Neural cell (in vitro differentiated cells): ENCODE results near the gene CSNK1E. TPM values are rescaled to one million over a fixed set of nuclear protein-coding genes. Genes with fewer than 3 reads are reported as not detected.

Source experiments
- H2AFZ ChIP-seq: fragments of 200-600, 300-800 bp; sonication (generic), shearing (Covaris generic); 2 replicates; pipeline ENCODE4 v1.6.0; 2014; ENCODE audit warnings: low read depth, mild to moderate bottlenecking, antibody characterized with exemption, low read length, moderate library complexity
- H3F3A ChIP-seq: fragments of 200-600 bp; shearing (Covaris generic); 2 replicates; pipeline ENCODE4 v1.6.1; 2016; ENCODE audit warnings: mild to moderate bottlenecking, moderate library complexity, mixed read lengths, antibody characterized with exemption, low read length; ENCODE audit not compliant: insufficient read depth, poor library complexity, severe bottlenecking
- H3K27ac ChIP-seq: fragments of 200-600, 300-800 bp; sonication (generic), shearing (Covaris generic); 2 replicates; pipeline ENCODE4 v1.5.1; 2014; ENCODE audit warnings: mild to moderate bottlenecking, low read length, moderate library complexity
- H3K27me3 ChIP-seq: fragments of 300-800, 200-600 bp; sonication (generic), shearing (Covaris generic); 2 replicates; pipeline ENCODE4 v1.6.0; 2014; ENCODE audit warnings: mild to moderate bottlenecking, low read depth, low read length, moderate library complexity; ENCODE audit not compliant: insufficient read depth
- H3K36me3 ChIP-seq: fragments of 300-800, 200-600 bp; sonication (generic), shearing (Covaris generic); 2 replicates; pipeline ENCODE4 v1.5.1; 2014; ENCODE audit warnings: mild to moderate bottlenecking, antibody characterized with exemption, low read length, moderate library complexity; ENCODE audit not compliant: insufficient read depth
- H3K4me2 ChIP-seq: fragments of 300-800, 200-600 bp; sonication (generic), shearing (Covaris generic); 2 replicates; pipeline ENCODE4 v1.6.0; 2014; ENCODE audit warnings: mild to moderate bottlenecking, low read length
- H3K4me3 ChIP-seq: fragments of 300-800, 200-600 bp; sonication (generic), shearing (Covaris generic); 2 replicates; pipeline ENCODE4 v1.5.1; 2014; ENCODE audit warnings: mild to moderate bottlenecking, low read length, moderate library complexity
- H3K79me2 ChIP-seq: fragments of 200-600 bp; shearing (Covaris generic); replicated peaks from 2 replicates; pipeline ENCODE4 v1.6.0; 2014; ENCODE audit warnings: mild to moderate bottlenecking, low read length, moderate library complexity; ENCODE audit not compliant: insufficient read depth
- H3K9ac ChIP-seq: fragments of 300-800, 200-600 bp; sonication (generic), shearing (Covaris generic); 2 replicates; pipeline ENCODE4 v1.6.1; 2016; ENCODE audit warnings: mild to moderate bottlenecking, low read length, mixed read lengths
- H3K9me2 ChIP-seq: fragments of 200-600 bp; shearing (Covaris generic); 2 replicates; pipeline ENCODE4 v1.6.1; 2016; ENCODE audit warnings: mild to moderate bottlenecking, low read length, mixed read lengths; ENCODE audit not compliant: insufficient read depth
- H3K9me3 ChIP-seq: fragments of 200-600, 300-800 bp; sonication (generic), shearing (Covaris generic); 2 replicates; pipeline ENCODE4 v1.6.1; 2016; ENCODE audit warnings: mild to moderate bottlenecking, mixed run types, low read length, moderate library complexity, mixed read lengths
- H4K20me1 ChIP-seq: fragments of 200-600 bp; shearing (Covaris generic); 2 replicates; pipeline ENCODE4 v1.6.1; 2016; ENCODE audit warnings: mild to moderate bottlenecking, mixed run types; ENCODE audit not compliant: insufficient read depth
- CTCF ChIP-seq: fragments of 450-650 bp; IDR thresholded peaks from 2 replicates; pipeline ENCODE4 v1.5.1; 2014; ENCODE audit warnings: antibody characterized with exemption, mild to moderate bottlenecking, moderate library complexity; ENCODE audit not compliant: poor library complexity, severe bottlenecking
- EP300 ChIP-seq: fragments of 450-650 bp; conservative IDR thresholded peaks from 2 replicates; pipeline ENCODE4 v1.6.1; 2014; ENCODE audit warnings: antibody characterized with exemption, mild to moderate bottlenecking, moderate library complexity; ENCODE audit not compliant: poor library complexity, severe bottlenecking
- EZH2 ChIP-seq: fragments of 200-600, 300-800 bp; shearing (Covaris generic), sonication (generic); IDR thresholded peaks from 2 replicates; pipeline ENCODE4 v1.6.1; 2014; ENCODE audit warnings: antibody characterized with exemption, low read length, borderline replicate concordance, mild to moderate bottlenecking; ENCODE audit not compliant: insufficient read depth, poor library complexity, severe bottlenecking
- MXI1 ChIP-seq: fragments of 450-650 bp; conservative IDR thresholded peaks from 2 replicates; pipeline ENCODE4 v1.6.1; 2014; ENCODE audit warnings: antibody characterized with exemption, mild to moderate bottlenecking; ENCODE audit not compliant: poor library complexity, severe bottlenecking
- POLR2AphosphoS5 ChIP-seq: IDR thresholded peaks from 2 replicates; pipeline ENCODE4 v1.6.1; 2012
- RAD21 ChIP-seq: fragments of 450-650 bp; conservative IDR thresholded peaks from 2 replicates; pipeline ENCODE4 v1.6.1; 2014; ENCODE audit warnings: antibody characterized with exemption, mild to moderate bottlenecking, moderate library complexity
- REST ChIP-seq: IDR thresholded peaks from 2 replicates; pipeline ENCODE4 v1.6.1; 2012; ENCODE audit warnings: borderline replicate concordance
- SMC3 ChIP-seq: fragments of 450-650 bp; conservative IDR thresholded peaks from 2 replicates; pipeline ENCODE4 v1.6.1; 2014; ENCODE audit warnings: antibody characterized with exemption, mild to moderate bottlenecking, moderate library complexity; ENCODE audit not compliant: poor library complexity
- TAF1 ChIP-seq: IDR thresholded peaks from 2 replicates; pipeline ENCODE4 v1.6.1; 2012; ENCODE audit warnings: low read depth
- polyA plus RNA-seq: library from polyadenylated mRNA; depleted of rRNA; stranded (reverse); fragments of >200 nt; gene quantifications from 2 replicates; pipeline ENCODE4 v1.2.3, GENCODE V29; 2014

Gene CSNK1E
- polyA plus RNA-seq, 1 donor from 2014 or later, result 230 TPM

- H4K20me1 ChIP-seq, result no peaks in the 10 kb centered on the region
- no peak overlapping the region for H3K4me2 ChIP-seq
- no peak overlapping the region for H3K9ac ChIP-seq
- no peaks in the 10 kb centered on the region for H3K9me3 ChIP-seq
- no peak overlapping the region for H3K4me3 ChIP-seq
- peaks cover 10% of the 10 kb centered on the region for H3K27me3 ChIP-seq
- H3K79me2 ChIP-seq, result no peaks in the 10 kb centered on the region
- H3K36me3 ChIP-seq, result no peaks in the 10 kb centered on the region
- H3F3A ChIP-seq, result no peaks in the 10 kb centered on the region
- no peak overlapping the region for H2AFZ ChIP-seq
- no peaks in the 10 kb centered on the region for H3K9me2 ChIP-seq
- TF ChIP-seq CTCF (no peak), POLR2AphosphoS5 (no peak)
- no peak overlapping the region for H3K27ac ChIP-seq
Measured at GRCh38 chr22:38338772-38339379, 21.6 kb upstream of the CSNK1E start.

- TF ChIP-seq CTCF (no peak), REST (no peak), EP300 (no peak), SMC3 (no peak), EZH2 (no peak), POLR2AphosphoS5 (no peak), TAF1 (no peak), RAD21 (no peak), MXI1 (no peak)
- Histone ChIP-seq H3K4me3 (no peak overlapping the region), H3K9ac (no peak overlapping the region), H3K9me2 (no peaks in the 10 kb centered on the region), H3K27me3 (peaks cover 10% of the 10 kb centered on the region), H3F3A (no peaks in the 10 kb centered on the region), H3K4me2 (no peak overlapping the region), H3K27ac (no peak overlapping the region), H2AFZ (no peak overlapping the region), H3K9me3 (no peaks in the 10 kb centered on the region), H3K79me2 (no peaks in the 10 kb centered on the region), H3K36me3 (no peaks in the 10 kb centered on the region), H4K20me1 (no peaks in the 10 kb centered on the region)
Measured at GRCh38 chr22:38336699-38337098, 19.5 kb upstream of the CSNK1E start.
